ENCODE data around the gene ZBTB42.

Gene ZBTB42

DNA sequence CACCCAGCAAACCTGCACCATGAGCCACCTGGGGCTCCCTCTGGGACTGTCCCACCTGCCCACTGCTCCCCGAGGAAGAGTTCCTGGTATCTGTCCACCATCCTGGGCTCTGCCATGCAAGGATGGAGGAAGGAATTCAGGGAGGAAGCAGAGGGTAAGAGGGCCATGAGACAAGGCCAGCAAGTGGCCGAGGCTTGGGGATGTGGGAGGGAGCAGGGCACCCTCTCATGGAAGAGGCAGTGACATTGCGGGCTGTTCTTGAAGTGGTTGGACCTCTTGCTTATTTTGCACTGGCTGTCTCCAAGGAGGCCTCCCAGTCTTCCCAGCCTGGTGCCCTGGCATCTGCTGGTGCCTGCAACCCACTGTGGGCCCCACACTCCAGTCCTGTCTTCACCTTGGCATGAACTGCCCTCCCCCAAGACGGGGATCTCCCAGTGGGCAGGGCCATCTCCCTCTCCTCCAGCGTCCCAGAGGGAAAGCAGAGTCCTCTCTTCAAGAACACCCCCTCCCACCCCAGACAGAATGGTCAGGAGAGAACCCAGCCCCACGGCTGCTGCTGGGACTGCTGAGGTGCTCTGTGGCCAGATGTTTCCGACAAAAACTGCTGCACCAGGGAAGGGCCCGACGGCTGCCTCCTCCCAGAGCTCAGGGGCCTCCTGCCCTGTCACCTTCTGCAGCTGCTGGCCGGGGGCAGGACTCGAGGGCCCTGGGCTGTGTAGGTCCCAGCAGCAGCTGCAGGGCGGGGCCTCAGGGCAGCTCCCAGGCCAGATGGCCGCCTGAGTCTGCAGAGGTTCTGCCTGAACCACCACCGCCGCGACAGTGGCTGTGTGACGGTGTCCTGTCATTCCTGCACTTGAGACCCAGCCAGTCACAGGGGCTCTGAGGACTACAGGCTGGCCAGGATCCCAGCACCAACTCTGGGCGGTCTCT is 3.5 kb upstream of the ZBTB42 start:
- TF ChIP-seq CTCF (IDR thresholded peaks at IDR 0.05): no peak
- peak overlapping the region; percentile 83 to 100 for H3K27ac ChIP-seq
- peaks cover 0 to 4% (median 0%) of the 10 kb centered on the region in 3 donors for H3K36me3 ChIP-seq
- intact Hi-C loops (cut with DNase I; ENCODE audit: low total_unique reads): no loop called here
- H3K9me3 ChIP-seq: no peaks in the 10 kb centered on the region
- H3K4me1 ChIP-seq: peaks cover 5 to 72% (median 52%) of the 10 kb centered on the region in 4 donors
- no peak overlapping the region for H3K4me3 ChIP-seq
- H3K27me3 ChIP-seq: no peaks in the 10 kb centered on the region
- DNase-seq: no peak

DNA sequence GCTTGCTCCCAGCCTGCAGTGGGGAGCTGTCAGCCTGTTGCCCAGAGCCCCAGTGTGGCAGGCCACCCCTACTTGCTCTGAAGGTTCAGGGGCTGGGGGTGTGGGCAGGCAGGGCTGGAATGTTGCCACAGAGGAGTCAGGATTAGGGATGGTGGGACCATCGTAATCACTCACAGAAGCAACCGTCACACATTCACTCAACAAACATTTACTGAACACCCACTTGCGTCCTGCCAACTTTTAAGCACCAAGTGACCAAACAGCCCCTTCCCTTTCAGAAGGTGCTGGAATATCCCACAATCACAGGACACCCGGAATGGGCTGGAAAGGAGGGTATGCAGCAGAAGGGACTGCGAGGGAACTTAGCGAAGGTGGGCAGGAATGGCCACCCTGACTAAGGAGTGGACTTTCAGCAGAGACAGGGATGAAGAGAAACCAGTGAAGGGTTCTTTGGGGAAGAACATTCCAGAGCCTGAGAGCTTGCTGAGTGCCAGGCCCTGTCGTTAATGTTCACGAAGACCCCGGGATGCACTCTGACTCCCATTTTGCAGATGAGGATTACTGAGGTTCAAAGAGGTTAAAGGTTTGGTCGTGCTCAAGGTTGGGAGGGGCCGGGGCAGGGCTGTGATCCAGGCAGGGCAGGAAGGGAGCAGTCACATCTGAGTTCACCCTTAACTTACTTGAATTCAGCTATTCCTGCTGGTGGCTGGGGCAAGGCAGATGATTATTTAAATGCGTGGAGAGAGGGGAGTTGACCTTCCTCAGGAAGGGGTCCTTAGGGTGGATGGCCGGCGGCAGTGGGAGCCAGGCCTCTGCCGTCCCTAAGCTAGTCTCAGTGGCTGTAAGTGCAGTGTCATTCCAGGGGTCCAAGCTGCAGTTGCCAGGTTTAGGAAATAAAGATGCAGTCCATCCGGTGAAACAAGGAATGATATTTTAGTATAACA is 2.3 kb upstream of the ZBTB42 start:
- no peak for TF ChIP-seq CTCF (IDR thresholded peaks at IDR 0.05)
- intact Hi-C loops (cut with DNase I; ENCODE audit: low total_unique reads): no loop called here
- no peak overlapping the region for H3K4me3 ChIP-seq
- H3K27me3 ChIP-seq: no peaks in the 10 kb centered on the region
- peaks cover 5 to 71% (median 42%) of the 10 kb centered on the region in 4 donors for H3K4me1 ChIP-seq
- H3K9me3 ChIP-seq: no peaks in the 10 kb centered on the region
- H3K36me3 ChIP-seq: no peaks in the 10 kb centered on the region
- no peak for DNase-seq
- peak overlapping the region; percentile 99 to 100 for H3K27ac ChIP-seq

DNA sequence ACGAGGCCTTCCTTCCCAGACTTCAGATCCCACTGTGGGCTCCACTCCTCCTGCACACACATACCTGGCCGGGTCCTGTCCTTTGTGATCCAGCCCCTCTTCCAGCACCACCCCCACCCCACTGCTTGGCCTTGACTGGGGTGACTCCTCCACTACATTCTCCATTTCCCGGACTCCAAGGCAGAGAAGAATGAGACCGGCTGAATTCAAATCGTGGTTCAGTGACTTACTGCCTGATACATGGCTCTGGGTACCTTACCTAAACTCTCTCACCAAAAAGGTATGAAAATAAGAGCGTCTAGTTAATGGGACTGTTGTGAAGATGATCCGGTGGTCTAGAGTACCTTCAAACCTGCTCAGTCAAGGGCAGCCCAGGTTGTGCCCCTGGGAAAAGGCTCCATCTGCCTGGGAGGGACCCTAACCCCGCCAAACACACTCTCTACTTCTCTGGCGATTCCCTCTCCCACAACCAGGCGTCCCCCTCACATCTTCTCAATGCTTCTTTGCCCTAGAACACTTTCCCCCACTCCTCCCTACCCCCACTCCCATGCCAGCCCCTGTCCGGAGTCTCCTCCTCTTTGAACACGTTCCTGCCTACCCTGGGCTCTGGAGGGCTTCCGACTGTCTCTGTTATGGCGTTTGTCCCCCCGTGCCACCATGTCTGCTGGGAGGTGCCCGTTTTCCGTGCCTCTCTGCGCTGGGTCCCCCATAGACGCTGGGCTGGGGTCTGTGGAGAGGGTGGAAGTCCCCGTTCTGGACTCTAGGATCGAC is 1.5 kb upstream of the ZBTB42 start:
- DNase-seq: peak in 1 of 2 donors; percentile 51
- Histone ChIP-seq H3K27ac (peak overlapping the region; percentile 99 to 100), H3K9me3 (no peaks in the 10 kb centered on the region), H3K4me3 (peak overlapping the region; percentile 61 to 89), H3K4me1 (peaks cover 5 to 63% (median 34%) of the 10 kb centered on the region in 4 donors), H3K36me3 (no peaks in the 10 kb centered on the region), H3K27me3 (no peaks in the 10 kb centered on the region)
- intact Hi-C loops (cut with DNase I; ENCODE audit: low total_unique reads): no loop called here
- peak in 1 of 2 experiments; percentile 14 for TF ChIP-seq CTCF (IDR thresholded peaks at IDR 0.05)

- peak; percentile 84 to 95 for DNase-seq
- no peaks in the 10 kb centered on the region for H3K9me3 ChIP-seq
- peak overlapping the region; percentile 61 to 89 for H3K4me3 ChIP-seq
- peak; percentile 29 to 46 for TF ChIP-seq CTCF (IDR thresholded peaks at IDR 0.05)
- no peaks in the 10 kb centered on the region for H3K27me3 ChIP-seq
- H3K4me1 ChIP-seq: peaks cover 5 to 59% (median 31%) of the 10 kb centered on the region in 4 donors
- intact Hi-C loops (cut with DNase I; ENCODE audit: low total_unique reads): no loop called here
- H3K27ac ChIP-seq: peak overlapping the region; percentile 99 to 100
- H3K36me3 ChIP-seq: no peaks in the 10 kb centered on the region
Observed at GRCh38 chr14:104800015-104800770, 708 bp upstream of the ZBTB42 start.
